ENCODE data around the gene TMEM125.

DNA sequence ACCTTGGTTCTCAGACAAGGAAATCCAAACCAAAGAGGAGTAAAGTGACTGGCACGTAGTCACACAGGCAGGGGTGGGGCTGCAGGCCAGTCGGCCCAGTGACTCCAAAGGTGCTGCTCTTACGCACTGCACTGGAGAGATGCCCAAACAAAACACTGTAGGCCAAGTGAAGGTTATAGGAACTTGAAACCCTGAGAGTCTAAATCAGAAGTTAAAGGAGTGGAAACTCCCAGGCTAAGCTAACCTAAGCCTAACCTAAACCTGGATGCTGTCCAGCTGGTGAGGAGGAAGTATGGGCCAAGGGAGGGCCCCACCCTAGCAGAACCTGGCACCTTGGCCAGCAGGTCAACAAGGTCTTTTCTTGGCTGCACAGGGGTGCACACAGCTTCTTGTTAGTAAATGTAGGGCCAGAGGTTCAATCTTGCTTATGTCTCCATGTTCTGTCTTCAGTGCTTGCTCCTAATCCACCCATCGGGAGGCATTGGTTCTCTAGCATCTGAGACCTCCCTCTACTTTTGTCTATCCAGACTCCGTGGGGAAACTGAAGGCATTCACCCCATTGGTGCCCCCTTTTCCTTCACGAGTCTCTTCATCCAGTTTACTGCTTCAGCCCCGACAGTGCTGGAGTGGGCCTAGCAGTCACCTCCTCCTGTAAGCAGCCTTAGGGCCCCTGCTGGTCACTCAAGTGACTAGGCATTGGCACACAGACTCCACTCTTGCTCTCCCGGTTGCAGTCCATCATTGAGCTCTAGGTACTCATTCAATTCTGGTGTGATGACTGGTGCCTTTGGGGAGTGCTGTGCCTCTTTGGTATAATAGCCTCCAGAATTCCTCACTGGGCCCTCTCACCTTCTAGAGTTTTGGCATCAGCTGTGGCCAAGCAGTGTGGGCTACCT lies 12.9 kb upstream of the TMEM125 start:
- TF ChIP-seq NFE2L2 (IDR thresholded peaks at IDR 0.05; ENCODE audit: low read depth, low read length) (no peak), CEBPB (IDR thresholded peaks at IDR 0.05; ENCODE audit: low read depth, low read length) (no peak), RFX5 (IDR thresholded peaks at IDR 0.05; ENCODE audit: low read depth, low read length) (no peak), MAZ (IDR thresholded peaks at IDR 0.05; ENCODE audit: borderline replicate concordance, low read depth, low read length) (no peak), MXI1 (IDR thresholded peaks at IDR 0.05; ENCODE audit: borderline replicate concordance, low read depth, low read length) (no peak), RAD21 (IDR thresholded peaks at IDR 0.05; ENCODE audit: low read length) (no peak), POLR2A (IDR thresholded peaks at IDR 0.05; ENCODE audit: low read depth, low read length) (no peak), SMC3 (IDR thresholded peaks at IDR 0.05; ENCODE audit: low read depth, low read length) (no peak), MAFK (IDR thresholded peaks at IDR 0.05; ENCODE audit: low read depth, low read length) (no peak), RCOR1 (IDR thresholded peaks at IDR 0.05; ENCODE audit: insufficient replicate concordance, low read length) (no peak), BHLHE40 (IDR thresholded peaks at IDR 0.05; ENCODE audit: low read depth, low read length) (no peak)
- TF ChIP-seq, protein P1, sequence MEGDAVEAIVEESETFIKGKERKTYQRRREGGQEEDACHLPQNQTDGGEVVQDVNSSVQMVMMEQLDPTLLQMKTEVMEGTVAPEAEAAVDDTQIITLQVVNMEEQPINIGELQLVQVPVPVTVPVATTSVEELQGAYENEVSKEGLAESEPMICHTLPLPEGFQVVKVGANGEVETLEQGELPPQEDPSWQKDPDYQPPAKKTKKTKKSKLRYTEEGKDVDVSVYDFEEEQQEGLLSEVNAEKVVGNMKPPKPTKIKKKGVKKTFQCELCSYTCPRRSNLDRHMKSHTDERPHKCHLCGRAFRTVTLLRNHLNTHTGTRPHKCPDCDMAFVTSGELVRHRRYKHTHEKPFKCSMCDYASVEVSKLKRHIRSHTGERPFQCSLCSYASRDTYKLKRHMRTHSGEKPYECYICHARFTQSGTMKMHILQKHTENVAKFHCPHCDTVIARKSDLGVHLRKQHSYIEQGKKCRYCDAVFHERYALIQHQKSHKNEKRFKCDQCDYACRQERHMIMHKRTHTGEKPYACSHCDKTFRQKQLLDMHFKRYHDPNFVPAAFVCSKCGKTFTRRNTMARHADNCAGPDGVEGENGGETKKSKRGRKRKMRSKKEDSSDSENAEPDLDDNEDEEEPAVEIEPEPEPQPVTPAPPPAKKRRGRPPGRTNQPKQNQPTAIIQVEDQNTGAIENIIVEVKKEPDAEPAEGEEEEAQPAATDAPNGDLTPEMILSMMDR (conservative IDR thresholded peaks at IDR 0.05; ENCODE audit: low read depth, low read length): no peak
- TF ChIP-seq, protein P2, sequence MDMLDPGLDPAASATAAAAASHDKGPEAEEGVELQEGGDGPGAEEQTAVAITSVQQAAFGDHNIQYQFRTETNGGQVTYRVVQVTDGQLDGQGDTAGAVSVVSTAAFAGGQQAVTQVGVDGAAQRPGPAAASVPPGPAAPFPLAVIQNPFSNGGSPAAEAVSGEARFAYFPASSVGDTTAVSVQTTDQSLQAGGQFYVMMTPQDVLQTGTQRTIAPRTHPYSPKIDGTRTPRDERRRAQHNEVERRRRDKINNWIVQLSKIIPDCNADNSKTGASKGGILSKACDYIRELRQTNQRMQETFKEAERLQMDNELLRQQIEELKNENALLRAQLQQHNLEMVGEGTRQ (IDR thresholded peaks at IDR 0.05; ENCODE audit: low read depth, low read length): no peak

All from IMR-90 (cell line).